H1 (cell line): Measurements from ENCODE around the gene ABCA6. TPM values are rescaled to one million over a fixed set of nuclear protein-coding genes. Genes with fewer than 3 reads are reported as not detected.

Experiments
- CTCF ChIA-PET: fragments of 300-600 bp; sonication (Branson Sonifier 250); formaldehyde crosslinking; loops from one replicate; lab custom pipeline; 2021; ENCODE audit not compliant: partially characterized antibody; lab: Charles Lee
- POLR2A ChIA-PET: fragments of 300-600 bp; sonication (Branson Sonifier 250); formaldehyde crosslinking; loops from one replicate; lab custom pipeline; 2021; ENCODE audit warnings: inconsistent platforms; ENCODE audit not compliant: partially characterized antibody; lab: Charles Lee
- DNase-seq, 2 experiments: peaks; one replicate each; pipeline versions ENCODE4 v3.0.0 to v3.0.0-alpha.2; 2010 to 2022; ENCODE audit warnings: low spot score in 2 of 2, low read depth in 1 of 2, mixed read lengths in 1 of 2
- FAIRE-seq: peaks from 2 replicates; lab custom pipeline; 2011; peaks lifted over from hg19 to GRCh38; lab: Jason Lieb, UNC
- H2AFZ ChIP-seq: 2 replicates; pipeline ENCODE4 v1.8.1; 2012; ENCODE audit warnings: low read length, inconsistent platforms
- H2AK5ac ChIP-seq: 2 replicates; pipeline ENCODE4 v1.6.1; 2013; ENCODE audit warnings: low read depth, low read length
- H2BK120ac ChIP-seq: replicated peaks from 2 replicates; pipeline ENCODE3; 2013; ENCODE audit warnings: low read depth, low read length, inconsistent platforms
- H2BK12ac ChIP-seq: 2 replicates; pipeline ENCODE4 v1.6.1; 2013; ENCODE audit warnings: low read depth, low read length
- H2BK15ac ChIP-seq: 2 replicates; pipeline ENCODE4 v1.6.1; 2013; ENCODE audit warnings: low read length
- H2BK20ac ChIP-seq: 2 replicates; pipeline ENCODE4 v1.6.1; 2013; ENCODE audit warnings: low read length
- H2BK5ac ChIP-seq: 2 replicates; pipeline ENCODE4 v1.6.1; 2013; ENCODE audit warnings: low read depth, low read length
- H3K14ac ChIP-seq: 2 replicates; pipeline ENCODE4 v1.6.1; 2013; ENCODE audit warnings: inconsistent platforms; ENCODE audit not compliant: insufficient read length
- H3K18ac ChIP-seq: 2 replicates; pipeline ENCODE4 v1.6.1; 2013; ENCODE audit warnings: low read length; ENCODE audit errors: extremely low read depth
- H3K23ac ChIP-seq: 2 replicates; pipeline ENCODE4 v1.6.1; 2013; ENCODE audit warnings: inconsistent platforms; ENCODE audit not compliant: insufficient read length
- H3K23me2 ChIP-seq: 2 replicates; pipeline ENCODE4 v1.6.1; 2013; ENCODE audit warnings: low read depth, low read length
- H3K27ac ChIP-seq: 2 replicates; pipeline ENCODE4 v1.6.1; 2011; ENCODE audit warnings: low read depth, low read length, inconsistent platforms
- H3K27me3 ChIP-seq, 4 experiments: replicated peaks in 1 of 4; 1 replicate in 1 of 4; 2 replicates in 3 of 4; pipeline versions ENCODE4 v1.6.1 to v1.8.1; 2011 to 2013; ENCODE audit warnings: low read length in 3 of 4, mild to moderate bottlenecking in 3 of 4, inconsistent platforms in 2 of 4, mixed read lengths in 2 of 4, moderate library complexity in 1 of 4; ENCODE audit not compliant: control insufficient read depth in 3 of 4, insufficient read depth in 3 of 4; ENCODE audit errors: extremely low read depth in 1 of 4
- H3K36me3 ChIP-seq, 4 experiments: 2 replicates each; pipeline versions ENCODE4 v1.6.1 to v1.8.1; 2011 to 2013; ENCODE audit warnings: mild to moderate bottlenecking in 4 of 4, low read length in 3 of 4, moderate library complexity in 2 of 4, control low read depth in 1 of 4, inconsistent platforms in 1 of 4; ENCODE audit not compliant: insufficient read depth in 4 of 4, control insufficient read depth in 2 of 4
- H3K4ac ChIP-seq: replicated peaks from 2 replicates; pipeline ENCODE3; 2013; ENCODE audit warnings: low read length, low read depth, mixed read lengths, inconsistent platforms; ENCODE audit not compliant: insufficient read length
- H3K4me1 ChIP-seq, 4 experiments: replicated peaks in 1 of 4; 1 replicate in 1 of 4; 2 replicates in 3 of 4; pipeline versions ENCODE4 v1.6.1 to v1.8.1; 2011 to 2013; ENCODE audit warnings: low read length in 3 of 4, inconsistent platforms in 2 of 4, mixed read lengths in 1 of 4; ENCODE audit not compliant: insufficient read depth in 4 of 4, control insufficient read depth in 3 of 4
- H3K4me2 ChIP-seq, 2 experiments: 2 replicates each; pipeline versions ENCODE4 v1.6.1 to v1.8.1; 2011 to 2013; ENCODE audit warnings: low read depth in 2 of 2, low read length in 2 of 2, control low read depth in 1 of 2, inconsistent platforms in 1 of 2, mild to moderate bottlenecking in 1 of 2; ENCODE audit not compliant: insufficient read depth in 1 of 2
- H3K4me3 ChIP-seq, 4 experiments: fragments of 200-600, 300-600 bp in 1 of 4; sonication (generic), shearing (Covaris generic), sonication (Bioruptor Twin) in 1 of 4; 2 replicates each; pipeline versions ENCODE4 v1.5.1 to v1.8.1; 2011 to 2016; ENCODE audit warnings: low read length in 4 of 4, low read depth in 3 of 4, control low read depth in 2 of 4, inconsistent platforms in 2 of 4, mild to moderate bottlenecking in 2 of 4, mixed read lengths in 1 of 4, moderate library complexity in 1 of 4; ENCODE audit not compliant: insufficient read depth in 2 of 4; ENCODE audit errors: extremely low read depth in 1 of 4
- H3K56ac ChIP-seq: replicated peaks from 2 replicates; pipeline ENCODE3; 2013; ENCODE audit warnings: low read depth, mild to moderate bottlenecking, mixed read lengths, low read length, inconsistent platforms; ENCODE audit not compliant: insufficient read length
- H3K79me1 ChIP-seq: 2 replicates; pipeline ENCODE4 v1.6.1; 2013; ENCODE audit warnings: low read depth, low read length, control low read depth
- H3K79me2 ChIP-seq, 2 experiments: 2 replicates each; pipeline versions ENCODE4 v1.6.1 to v1.8.1; 2012 to 2013; ENCODE audit warnings: low read length in 2 of 2, mild to moderate bottlenecking in 2 of 2, inconsistent platforms in 1 of 2; ENCODE audit not compliant: insufficient read depth in 2 of 2, control insufficient read depth in 1 of 2
- H3K9ac ChIP-seq, 4 experiments: replicated peaks in 1 of 4; 1 replicate in 1 of 4; 2 replicates in 3 of 4; pipeline versions ENCODE4 v1.6.1 to v1.8.1; 2011 to 2013; ENCODE audit warnings: low read depth in 3 of 4, low read length in 3 of 4, control low read depth in 2 of 4, mild to moderate bottlenecking in 2 of 4, moderate library complexity in 2 of 4, inconsistent platforms in 1 of 4; ENCODE audit errors: extremely low read depth in 1 of 4
- H3K9me3 ChIP-seq, 2 experiments: 2 replicates each; pipeline versions ENCODE4 v1.6.1 to v1.8.1; 2012 to 2013; ENCODE audit warnings: mild to moderate bottlenecking in 2 of 2, moderate library complexity in 2 of 2, control low read depth in 1 of 2, inconsistent platforms in 1 of 2, low read depth in 1 of 2, low read length in 1 of 2, mixed read lengths in 1 of 2; ENCODE audit not compliant: insufficient read depth in 2 of 2
- H4K20me1 ChIP-seq, 2 experiments: replicated peaks in 1 of 2; 2 replicates each; pipeline versions ENCODE3 to v1.8.1; 2011 to 2013; ENCODE audit warnings: inconsistent platforms in 2 of 2, low read length in 2 of 2, mild to moderate bottlenecking in 1 of 2; ENCODE audit not compliant: insufficient read depth in 2 of 2, control insufficient read depth in 1 of 2
- H4K5ac ChIP-seq: 2 replicates; pipeline ENCODE4 v1.6.1; 2013; ENCODE audit warnings: low read length, low read depth, mixed read lengths, inconsistent platforms; ENCODE audit not compliant: insufficient read length
- H4K8ac ChIP-seq: 2 replicates; pipeline ENCODE4 v1.8.0; 2013; ENCODE audit warnings: mild to moderate bottlenecking, moderate library complexity, low read length, inconsistent platforms; ENCODE audit not compliant: insufficient read depth; ENCODE audit errors: extremely low read depth
- H4K91ac ChIP-seq: replicated peaks from 2 replicates; pipeline ENCODE3; 2013; ENCODE audit warnings: low read length, mixed read lengths, inconsistent platforms; ENCODE audit not compliant: insufficient read length
- KDM5A ChIP-seq: fragments of 200-600 bp; IDR thresholded peaks from 2 replicates; pipeline ENCODE4 v1.7.1; 2012; ENCODE audit warnings: mild to moderate bottlenecking, low read length, inconsistent platforms, mixed read lengths
- WGBS, 2 experiments: shearing (Covaris generic) in 1 of 2; methylation state at CpG; one replicate each; pipeline versions ENCODE4 v1.1.6 to v1.1.7; 2013 to 2015; ENCODE audit warnings: low lambda C conversion rate in 2 of 2, mixed read lengths in 2 of 2, inconsistent platforms in 1 of 2, low coverage in 1 of 2, missing lambda C conversion rate in 1 of 2; ENCODE audit not compliant: insufficient replicate concordance in 2 of 2, insufficient coverage in 1 of 2, insufficient read length in 1 of 2; ENCODE audit errors: extremely low coverage in 1 of 2, missing lambda C conversion rate in 1 of 2; 5-methylcytosine and 5-hydroxymethylcytosine counted together
- polyA plus RNA-seq, 7 experiments: library from polyadenylated mRNA; depleted of rRNA in 3 of 7; stranded (reverse) in 5 of 7; unstranded in 2 of 7; fragments of >200 nt in 5 of 7; fragments of 200-250 nt in 2 of 7; gene quantifications; 1 replicate in 5 of 7; 2 replicates in 1 of 7; 4 replicates in 1 of 7; pipeline versions ENCODE4 v1.2.1 to v1.2.3, GENCODE V29; 2011 to 2013; ENCODE audit warnings: missing spikeins in 2 of 7, mixed read lengths in 2 of 7
- total RNA-seq: library from RNA; stranded (reverse); fragmentation: NEBNext Ultra II Directional; extraction: Animal tissue kit (Norgen Biotek cat#: 25700); gene quantifications from 2 replicates; pipeline ENCODE4 v1.2.1, GENCODE V29; 2021
- TF ChIP-seq, protein P1 (sequence below): IDR thresholded peaks from 2 replicates; pipeline ENCODE4 v1.6.1; 2012; ENCODE audit warnings: inconsistent platforms

Gene ABCA6
- total and polyA plus RNA-seq, 2 of the 8 experiments (the other 6 are each of a cell fraction or from before 2014, with no cell fraction given) = not detected

DNA sequence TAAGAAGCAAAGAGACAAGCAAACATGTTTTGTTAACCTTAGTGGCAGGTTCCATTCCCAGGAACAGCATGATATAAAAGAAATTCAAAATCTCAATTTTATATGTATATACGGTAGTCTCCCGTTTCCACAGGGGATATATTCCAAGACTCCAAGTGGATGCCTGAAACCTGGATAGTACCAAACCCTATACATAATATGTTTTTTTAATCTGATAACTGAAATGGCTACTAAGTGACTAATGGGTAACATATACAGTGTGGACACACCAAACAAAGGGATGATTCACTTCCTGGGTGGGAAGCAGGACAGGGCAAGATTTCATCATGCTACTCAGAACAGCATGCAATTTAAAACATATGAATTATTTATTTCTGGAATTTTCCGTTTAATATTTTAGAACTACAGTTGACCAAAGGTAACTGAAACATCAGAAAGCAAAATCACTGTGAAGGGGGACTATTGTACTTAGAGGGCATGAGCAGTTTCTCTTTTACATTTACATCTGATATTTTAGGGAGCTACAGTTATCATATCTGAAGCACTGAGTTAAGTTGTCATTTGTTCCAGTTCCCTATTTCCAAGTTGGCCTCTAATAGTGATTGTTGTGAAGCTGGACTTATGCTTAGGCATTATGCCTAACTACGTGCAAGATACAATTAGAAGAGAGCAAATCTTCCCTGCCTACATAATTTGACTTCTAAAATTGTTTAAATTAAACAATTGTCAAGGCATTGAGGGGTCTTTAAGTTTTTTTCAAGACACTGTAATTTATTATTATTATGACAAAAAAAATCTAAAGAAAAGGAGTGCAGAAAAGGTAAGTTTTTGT is 34.1 kb upstream of the ABCA6 start:
- H4K5ac ChIP-seq = no peak overlapping the region
- H3K9ac ChIP-seq = no peak overlapping the region
- no peak overlapping the region for H3K14ac ChIP-seq
- CTCF ChIA-PET = no interaction called here
- H3K27ac ChIP-seq = no peak overlapping the region
- H4K91ac ChIP-seq = no peak overlapping the region
- H2BK15ac ChIP-seq = no peak overlapping the region
- no peaks in the 10 kb centered on the region for H3K79me1 ChIP-seq
- no peak overlapping the region for H2BK12ac ChIP-seq
- TF ChIP-seq, protein P1, sequence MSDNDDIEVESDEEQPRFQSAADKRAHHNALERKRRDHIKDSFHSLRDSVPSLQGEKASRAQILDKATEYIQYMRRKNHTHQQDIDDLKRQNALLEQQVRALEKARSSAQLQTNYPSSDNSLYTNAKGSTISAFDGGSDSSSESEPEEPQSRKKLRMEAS = no peak
- TF ChIP-seq KDM5A = no peak
- TF ChIP-seq, all 59 proteins: peak for 0
- POLR2A ChIA-PET = no interaction called here
- Histone ChIP-seq H3K4me2 (no peak overlapping the region), H3K18ac (no peak overlapping the region), H2AFZ (no peak overlapping the region), H2AK5ac (no peak overlapping the region), H3K36me3 (no peaks in the 10 kb centered on the region), H3K4me1 (no peaks in the 10 kb centered on the region), H2BK20ac (no peak overlapping the region), H3K9me3 (no peaks in the 10 kb centered on the region), H3K27me3 (no peaks in the 10 kb centered on the region), H3K4me3 (no peak overlapping the region), H3K23me2 (no peaks in the 10 kb centered on the region), H2BK5ac (no peak overlapping the region), H3K56ac (no peak overlapping the region), H3K4ac (no peak overlapping the region), H3K23ac (no peak overlapping the region), H3K79me2 (no peaks in the 10 kb centered on the region), H2BK120ac (no peak overlapping the region), H4K8ac (no peak overlapping the region), H4K20me1 (no peaks in the 10 kb centered on the region)
- WGBS, 2 experiments = 86% methylated on average over 4 of the region's 4 CpGs; no CpG with 5 or more reads in 1 of the 2 experiments
- no peak for FAIRE-seq
- no peak for DNase-seq
